Psoas muscle (tissue), 8 donors: Measurements from ENCODE around the gene ATP2A3. TPM values are rescaled to one million over a fixed set of nuclear protein-coding genes. Genes with fewer than 3 reads are reported as not detected.

Experiments
- ATAC-seq, 4 donors: fragments of 200-7000 bp; cut with Tn5 transposase; one replicate each; pipeline ENCODE4 v1.9.1; 2020; ENCODE audit warnings: moderate library complexity in 3 of 4, mild to moderate bottlenecking in 2 of 4
- DNase-seq, 2 donors: peaks; one replicate each; pipeline ENCODE4 v3.0.0-alpha.2; 2020
- H3K27ac ChIP-seq: fragments of 200-600 bp; one replicate; pipeline ENCODE4 v1.8.0; 2022
- H3K27me3 ChIP-seq, 3 donors: fragments of 200-600 bp in 1 of 3; one replicate each; pipeline versions ENCODE4 v1.6.1 to v1.8.0; 2013 to 2022; ENCODE audit warnings: low read length in 2 of 3, mild to moderate bottlenecking in 2 of 3, moderate library complexity in 1 of 3; ENCODE audit not compliant: insufficient read depth in 3 of 3
- H3K36me3 ChIP-seq, 2 donors: fragments of 200-600 bp in 1 of 2; one replicate each; pipeline versions ENCODE4 v1.6.1 to v1.8.0; 2013 to 2022; ENCODE audit warnings: low read depth in 1 of 2, mild to moderate bottlenecking in 1 of 2, moderate library complexity in 1 of 2; ENCODE audit not compliant: insufficient read depth in 1 of 2
- H3K4me1 ChIP-seq: fragments of 200-600 bp; one replicate; pipeline ENCODE4 v1.8.0; 2022
- H3K4me3 ChIP-seq: fragments of 200-600 bp; one replicate; pipeline ENCODE4 v1.8.0; 2022; ENCODE audit warnings: mild to moderate bottlenecking
- H3K9me3 ChIP-seq: fragments of 200-600 bp; one replicate; pipeline ENCODE4 v1.8.0; 2022
- CTCF ChIP-seq: fragments of 200-600 bp; IDR thresholded peaks from one replicate; pipeline ENCODE4 v1.8.0; 2022; ENCODE audit warnings: antibody characterized with exemption
- WGBS, 3 donors: extraction: QIAGEN DNeasy Blood & Tissue Kit; methylation state at CpG; one replicate each; pipeline versions ENCODE4 v1.1.6 to v1.1.7; 2013; 5-methylcytosine and 5-hydroxymethylcytosine counted together
- intact Hi-C, 2 donors: fragments of 100-400 bp; cut with DNase I; formaldehyde crosslinking; loops; one replicate each; pipeline versions ENCODE4 v1.11.0 to v1.14.2; 2022
- polyA plus RNA-seq, 3 donors: library from polyadenylated mRNA; stranded (reverse); fragments of 200-250 nt; gene quantifications; one replicate each; pipeline ENCODE4 v1.2.3, GENCODE V29; 2013
- total RNA-seq, 4 donors: library from RNA; stranded (reverse); fragmentation: NEBNext Ultra II Directional in 2 of 4; extraction: Animal tissue kit (Norgen Biotek cat#: 25700) in 2 of 4; gene quantifications; one replicate each; pipeline versions ENCODE4 v1.2.1 to v1.2.4, GENCODE V29; 2021 to 2023
- donor health status: healthy with polysubstance abuse.
- donor health status: DM: no; HTN: no; CAD: no; lungs with moderate emphysema.
- donor health status: Bipolar disorder and iron deficiency.
- donor health status: healthy.
- donor health status: DM: yes; HTN: yes; CAD: no.
- donor health status: DM: no; HTN: no; CAD: no.
- donor health status: DM: no; HTN: no; CAD: no.
- donor health status: DM: yes; HTN: yes; CAD: no.

The ATP2A3 gene
- total and polyA plus RNA-seq, 7 donors: 1.2 to 3.8 (median 3.0) TPM

- DNase-seq (no peak), ATAC-seq (no peak)
- Histone ChIP-seq H3K27me3 (no peaks in the 10 kb centered on the region), H3K4me3 (no peak overlapping the region), H3K9me3 (no peaks in the 10 kb centered on the region), H3K36me3 (no peaks in the 10 kb centered on the region), H3K27ac (no peak overlapping the region), H3K4me1 (peaks cover 31% of the 10 kb centered on the region)
- 61 to 80% (median 65%) methylated on average over 4 of the region's 4 CpGs for WGBS, 3 donors
- intact Hi-C loops: no loop called here
- no peak for TF ChIP-seq CTCF
These were observed 73.4 kb downstream of the ATP2A3 start for GRCh38 chr17:3890878-3891219.

GRCh38 chr17:3890082-3890877, 74.0 kb downstream of the ATP2A3 start:
- no peak for TF ChIP-seq CTCF
- 47 to 75% (median 58%) methylated on average over 21 to 22 of the region's 22 CpGs for WGBS, 3 donors
- H3K27ac ChIP-seq: peak overlapping the region; percentile 30
- peaks cover 31% of the 10 kb centered on the region for H3K4me1 ChIP-seq
- ATAC-seq (peak in 2 of 4 donors; percentile 15 to 20), DNase-seq (peak; percentile 84 to 86)
- intact Hi-C loops: no loop called here
- H3K27me3 ChIP-seq: no peaks in the 10 kb centered on the region
- no peaks in the 10 kb centered on the region for H3K9me3 ChIP-seq
- no peak overlapping the region for H3K4me3 ChIP-seq
- peaks cover 0 to under 1% of the 10 kb centered on the region in 2 donors for H3K36me3 ChIP-seq

GRCh38 chr17:3889325-3890012, 74.8 kb downstream of the ATP2A3 start:
- WGBS, 3 donors: 71 to 85% (median 78%) methylated on average over 17 of the region's 17 CpGs
- Histone ChIP-seq H3K27ac (peak overlapping the region; percentile 77), H3K27me3 (no peaks in the 10 kb centered on the region), H3K36me3 (peaks cover 0 to 9% of the 10 kb centered on the region in 2 donors), H3K4me1 (peaks cover 24% of the 10 kb centered on the region), H3K9me3 (no peaks in the 10 kb centered on the region), H3K4me3 (no peak overlapping the region)
- no peak for TF ChIP-seq CTCF
- DNase-seq (no peak), ATAC-seq (no peak)
- intact Hi-C loops: no loop called here

GRCh38 chr17:3888343-3889171, 75.7 kb downstream of the ATP2A3 start:
- 35 to 42% (median 39%) methylated on average over 47 to 50 of the region's 50 CpGs for WGBS, 3 donors
- no peaks in the 10 kb centered on the region for H3K27me3 ChIP-seq
- H3K36me3 ChIP-seq: peaks cover 0 to 11% of the 10 kb centered on the region in 2 donors
- peak overlapping the region; percentile 19 for H3K4me3 ChIP-seq
- TF ChIP-seq CTCF: no peak
- intact Hi-C loops: no loop called here
- H3K27ac ChIP-seq: peak overlapping the region; percentile 77
- ATAC-seq (peak; percentile 15 to 68 (median 50)), DNase-seq (peak; percentile 87 to 90)
- peaks cover 15% of the 10 kb centered on the region for H3K4me1 ChIP-seq
- H3K9me3 ChIP-seq: no peaks in the 10 kb centered on the region
